SU-DHL-6 (cell line): ENCODE measurements around the gene SARDH.

Source experiments
- CTCF ChIP-seq: fragments of 200-600 bp; sonication (generic); IDR thresholded peaks from one replicate; pipeline ENCODE4 v1.5.1; 2017; ENCODE audit warnings: antibody characterized with exemption, mild to moderate bottlenecking, low read length, moderate library complexity; ENCODE audit not compliant: insufficient read depth, poor library complexity, severe bottlenecking
- EZH2phosphoT487 ChIP-seq: fragments of 200-600 bp; sonication (generic), shearing (Covaris generic); conservative IDR thresholded peaks from 2 replicates; pipeline ENCODE4 v1.6.1; 2018; ENCODE audit warnings: mild to moderate bottlenecking, antibody characterized with exemption, low read length, moderate library complexity, mixed read lengths

- TF ChIP-seq CTCF (no peak), EZH2phosphoT487 (no peak)
These were observed 20.1 kb upstream of the SARDH start for GRCh38 chr9:133758228-133758627.
